Measurements from ENCODE around the gene GRN. TPM values are rescaled to one million over a fixed set of nuclear protein-coding genes. Genes with fewer than 3 reads are reported as not detected.

The GRN gene
- total and polyA plus RNA-seq, 9 of the 15 experiments (the other 6 are each of a cell fraction or from before 2014, with no cell fraction given) = 5.4 to 75.3 (median 20.7) TPM

DNA sequence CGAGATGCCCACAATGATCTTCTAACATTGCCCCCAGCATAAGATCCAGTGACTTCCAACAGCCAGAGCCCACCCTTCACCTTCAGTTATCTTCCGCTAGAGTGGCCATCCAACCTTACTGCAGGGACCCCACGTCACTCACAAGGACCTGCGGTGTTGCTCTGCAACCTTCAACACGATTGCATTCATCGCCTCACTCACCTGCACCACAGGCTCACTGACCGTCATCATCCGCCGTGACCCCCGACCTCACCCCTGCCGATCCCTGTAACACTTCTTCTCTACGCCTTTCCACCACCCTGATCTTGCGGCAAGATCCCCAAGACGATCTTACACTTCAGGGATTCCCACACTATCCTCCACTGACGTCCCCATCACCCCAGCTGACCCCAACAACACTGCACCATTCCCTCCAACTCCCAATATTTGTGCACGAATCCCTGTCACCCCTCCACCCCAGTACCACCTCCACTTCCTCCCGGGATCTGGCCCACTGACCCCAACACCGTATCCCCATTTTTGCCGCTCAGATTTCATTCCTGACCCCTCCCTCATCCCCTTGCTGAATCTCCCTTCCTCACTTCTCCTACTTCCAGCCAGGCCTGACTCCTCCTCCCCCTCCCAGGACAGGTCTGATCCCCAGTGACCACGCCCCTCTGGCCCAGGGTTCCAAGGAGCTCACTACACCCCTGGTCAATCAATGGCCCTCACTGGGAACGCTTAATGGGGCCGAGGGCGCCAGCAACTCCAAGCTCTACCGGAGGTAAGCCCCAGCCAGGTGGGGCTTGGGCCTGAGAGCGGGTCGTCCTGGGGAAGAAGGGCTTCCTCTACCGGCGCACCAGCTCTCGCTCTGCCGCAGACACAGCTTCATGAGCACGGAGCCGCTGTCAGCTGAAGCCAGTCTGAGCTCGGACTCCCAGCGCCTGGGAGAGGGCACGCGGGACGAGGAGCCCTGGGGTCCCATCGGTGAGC, 29.1 kb upstream of the GRN start:
- peaks cover 3 to 32% of the 10 kb centered on the region in 2 experiments; a peak in 4 of 5 replicates for H3K27me3 ChIP-seq (ENCODE audit: control insufficient read depth in 2 of 2, insufficient read depth in 2 of 2, low read length in 2 of 2)
- H3K4me3 ChIP-seq = no peak overlapping the region
- peaks cover 6% of the 10 kb centered on the region for H3K9me1 ChIP-seq (ENCODE audit: control insufficient read depth, insufficient read depth, low read length)
- no peak overlapping the region for H3K27ac ChIP-seq (ENCODE audit: extremely low read depth, low read depth, low read length)
- no peak overlapping the region for H2AFZ ChIP-seq (ENCODE audit: low read depth, low read length)
- no TSS peak for BruUV-seq (replicated peaks)
- H3K4me2 ChIP-seq (ENCODE audit: insufficient read depth, low read length) = no peak overlapping the region; the same call in 1 of the 2 replicates
- intact Hi-C loops (cut with micrococcal nuclease) = no loop called here
- H4K20me1 ChIP-seq (replicated peaks; ENCODE audit: control insufficient read depth, insufficient read depth, low read length) = peaks cover 8% of the 10 kb centered on the region; the same call in 1 of the 2 replicates
- in situ Hi-C loops (cut with MboI) = no loop called here
- ChIA-PET POLR2A (interaction anchor here (0.6 to 1.5 kb wide), 12 partner anchors 9 to 458 kb away, joined by 3 to 9 read pairs (median 4); partner anchors contain the start of gene SLC25A39), CTCF (ENCODE audit: low intra/inter-chr PET ratio) (no interaction called here)
- no peaks in the 10 kb centered on the region for H3K9me3 ChIP-seq (replicated peaks; ENCODE audit: control insufficient read depth, insufficient read depth, low read depth, low read length)
- H3K9ac ChIP-seq (ENCODE audit: insufficient read depth in 1 of 2, low read depth in 2 of 2, low read length in 2 of 2) = 0 out of 4 replicates have a peak overlapping the region, but pooled peaks of 1 of the 2 experiments have one; percentile 72
- H3K79me2 ChIP-seq (ENCODE audit: control insufficient read depth, insufficient read depth, low read length) = no peaks in the 10 kb centered on the region
- ATAC-seq (peak; percentile 47), DNase-seq (ENCODE audit: extremely low read depth in 1 of 4, low spot score in 3 of 4) (peak; percentile 56 to 69 (median 58)), FAIRE-seq (peak; percentile 57)
- peaks cover 25% of the 10 kb centered on the region; the same call in 2 of the 3 replicates for H3K36me3 ChIP-seq (ENCODE audit: control insufficient read depth, insufficient read depth, low read length)
- WGBS (ENCODE audit: insufficient coverage, low coverage, missing lambda C conversion rate) = 24% methylated on average over 31 of the region's 38 CpGs
- peaks cover 5 to 52% of the 10 kb centered on the region in 2 experiments; a peak in 3 of 5 replicates for H3K4me1 ChIP-seq (replicated peaks in 1 of 2; ENCODE audit: control insufficient read depth in 2 of 2, insufficient read depth in 2 of 2, low read length in 2 of 2)
- no peak for TF ChIP-seq ZNF174 (CRISPR knock-in tag; IDR thresholded peaks at IDR 0.05)
- 0 out of 2 replicates have a peak, but pooled peaks have one; percentile 30 for TF ChIP-seq TFAP4 (CRISPR knock-in tag; IDR thresholded peaks at IDR 0.05; ENCODE audit: borderline replicate concordance)
- TF ChIP-seq POLR2G (IDR thresholded peaks at IDR 0.05; ENCODE audit: low read depth, low read length) = peak; percentile 76
- 0 out of 2 replicates have a peak, but pooled peaks have one; percentile 37 for TF ChIP-seq ZNF511 (CRISPR knock-in tag; IDR thresholded peaks at IDR 0.05)
- peak; percentile 71 for TF ChIP-seq RBM22 (IDR thresholded peaks at IDR 0.05; ENCODE audit: low read depth, low read length, poor library complexity, severe bottlenecking)
- TF ChIP-seq EZH2 (IDR thresholded peaks at IDR 0.05; ENCODE audit: borderline replicate concordance, low read depth, low read length) = 0 out of 2 replicates have a peak, but pooled peaks have one; percentile 68
- TF ChIP-seq RBFOX2 (IDR thresholded peaks at IDR 0.05; ENCODE audit: low read depth, low read length) = 0 out of 2 replicates have a peak, but pooled peaks have one; percentile 14
- TF ChIP-seq RFX7 (CRISPR knock-in tag; IDR thresholded peaks at IDR 0.05) = no peak

Measured in K562 (cell line).